Lung (tissue), 12 donors: ENCODE results near the gene LMX1B. TPM values are rescaled to one million over a fixed set of nuclear protein-coding genes. Genes with fewer than 3 reads are reported as not detected.

ENCODE experiments used
- ATAC-seq: fragments of 200-7000 bp; cut with Tn5 transposase; one replicate; pipeline ENCODE4 v1.9.1; 2020; ENCODE audit warnings: moderate number of reproducible peaks; ENCODE audit not compliant: insufficient read depth, low FRiP score
- DNase-seq, 3 donors: peaks; one replicate each; pipeline ENCODE4 v3.0.0-alpha.2; 2013 to 2017
- H3K27ac ChIP-seq, 2 donors: one replicate each; pipeline ENCODE4 v1.5.1; 2013; ENCODE audit warnings: mild to moderate bottlenecking in 2 of 2, moderate library complexity in 2 of 2, control low read depth in 1 of 2, inconsistent platforms in 1 of 2, low read depth in 1 of 2, low read length in 1 of 2
- H3K27me3 ChIP-seq, 3 donors: one replicate each; pipeline ENCODE4 v1.5.1; 2013; ENCODE audit warnings: low read length in 2 of 3; ENCODE audit not compliant: control insufficient read depth in 3 of 3, insufficient read depth in 3 of 3
- H3K36me3 ChIP-seq, 4 donors: one replicate each; pipeline ENCODE4 v1.5.1; 2013; ENCODE audit warnings: low read length in 4 of 4, mild to moderate bottlenecking in 1 of 4, moderate library complexity in 1 of 4; ENCODE audit not compliant: control insufficient read depth in 4 of 4, insufficient read depth in 4 of 4
- H3K4me1 ChIP-seq, 5 donors: one replicate each; pipeline ENCODE4 v1.5.1; 2013; ENCODE audit warnings: low read length in 5 of 5, mild to moderate bottlenecking in 2 of 5, moderate library complexity in 1 of 5; ENCODE audit not compliant: control insufficient read depth in 5 of 5, insufficient read depth in 5 of 5
- H3K4me3 ChIP-seq: one replicate; pipeline ENCODE4 v1.5.1; 2013; ENCODE audit warnings: mild to moderate bottlenecking, control low read depth, moderate library complexity
- H3K9ac ChIP-seq, 2 donors: one replicate each; pipeline ENCODE4 v1.5.1; 2013; ENCODE audit warnings: low read length in 2 of 2, control low read depth in 1 of 2; ENCODE audit not compliant: insufficient read depth in 1 of 2
- H3K9me3 ChIP-seq, 4 donors: one replicate each; pipeline ENCODE4 v1.5.1; 2013; ENCODE audit warnings: low read length in 3 of 4, mild to moderate bottlenecking in 1 of 4, moderate library complexity in 1 of 4; ENCODE audit not compliant: control insufficient read depth in 4 of 4, insufficient read depth in 3 of 4
- WGBS, 2 donors: extraction: QIAGEN DNeasy Blood & Tissue Kit; methylation state at CpG; one replicate each; pipeline ENCODE4 v1.1.7; 2013; 5-methylcytosine and 5-hydroxymethylcytosine counted together
- polyA plus RNA-seq, 2 donors: library from polyadenylated mRNA; stranded (reverse); fragments of 200-250 nt; gene quantifications; one replicate each; pipeline ENCODE4 v1.2.1, GENCODE V29; 2013
- total RNA-seq, 2 donors: library from RNA; depleted of rRNA in 1 of 2; stranded (reverse); fragments of >200 nt in 1 of 2; gene quantifications; one replicate each; pipeline ENCODE4 v1.2.1, GENCODE V29; 2014 to 2021
- TF ChIP-seq, protein P1 (sequence below): IDR thresholded peaks from 2 replicates; pipeline ENCODE4 v1.5.1; 2012; ENCODE audit warnings: mild to moderate bottlenecking; ENCODE audit errors: control extremely low read depth, extremely low read depth
- donor health status: control.
- donor health status: control.
- donor health status: Bipolar disorder and iron deficiency.
- donor health status: healthy.
- donor health status: DM: yes; HTN: yes; CAD: no.

The LMX1B gene
- total and polyA plus RNA-seq, 4 donors, result under 0.01 to 0.77 (median 0.10) TPM

DNA sequence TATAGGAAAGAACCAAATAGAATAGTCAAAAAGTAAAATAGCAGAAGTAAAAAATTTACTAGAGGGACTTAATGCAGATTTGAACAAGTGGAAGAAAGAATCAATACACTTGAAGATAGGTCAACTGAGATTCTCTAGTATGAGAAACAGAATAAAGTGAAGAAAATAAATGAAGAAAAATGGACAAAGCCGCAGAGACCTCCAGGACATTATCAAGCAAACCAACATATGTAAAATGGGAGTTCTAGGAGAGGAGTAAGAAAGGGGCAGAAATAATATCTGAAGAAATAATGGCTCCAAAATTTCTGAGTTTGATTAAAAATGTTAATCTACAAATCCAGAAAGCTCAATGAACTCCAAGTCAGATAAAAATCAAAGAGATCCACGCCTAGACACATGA lies 121.1 kb downstream of the LMX1B start:
- H3K36me3 ChIP-seq, result no peaks in the 10 kb centered on the region
- H3K27ac ChIP-seq, result no peak overlapping the region
- no peaks in the 10 kb centered on the region for H3K4me1 ChIP-seq
- no peak for DNase-seq
- H3K9me3 ChIP-seq, result peaks cover 0 to 4% (median 1%) of the 10 kb centered on the region in 4 donors
- H3K4me3 ChIP-seq, result no peak overlapping the region
- H3K9ac ChIP-seq, result no peak overlapping the region
- TF ChIP-seq, protein P1, sequence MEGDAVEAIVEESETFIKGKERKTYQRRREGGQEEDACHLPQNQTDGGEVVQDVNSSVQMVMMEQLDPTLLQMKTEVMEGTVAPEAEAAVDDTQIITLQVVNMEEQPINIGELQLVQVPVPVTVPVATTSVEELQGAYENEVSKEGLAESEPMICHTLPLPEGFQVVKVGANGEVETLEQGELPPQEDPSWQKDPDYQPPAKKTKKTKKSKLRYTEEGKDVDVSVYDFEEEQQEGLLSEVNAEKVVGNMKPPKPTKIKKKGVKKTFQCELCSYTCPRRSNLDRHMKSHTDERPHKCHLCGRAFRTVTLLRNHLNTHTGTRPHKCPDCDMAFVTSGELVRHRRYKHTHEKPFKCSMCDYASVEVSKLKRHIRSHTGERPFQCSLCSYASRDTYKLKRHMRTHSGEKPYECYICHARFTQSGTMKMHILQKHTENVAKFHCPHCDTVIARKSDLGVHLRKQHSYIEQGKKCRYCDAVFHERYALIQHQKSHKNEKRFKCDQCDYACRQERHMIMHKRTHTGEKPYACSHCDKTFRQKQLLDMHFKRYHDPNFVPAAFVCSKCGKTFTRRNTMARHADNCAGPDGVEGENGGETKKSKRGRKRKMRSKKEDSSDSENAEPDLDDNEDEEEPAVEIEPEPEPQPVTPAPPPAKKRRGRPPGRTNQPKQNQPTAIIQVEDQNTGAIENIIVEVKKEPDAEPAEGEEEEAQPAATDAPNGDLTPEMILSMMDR, result no peak
- no peak for ATAC-seq
- 79 to 96% methylated on average over 2 of the region's 2 CpGs for WGBS, 2 donors
- no peaks in the 10 kb centered on the region for H3K27me3 ChIP-seq

DNA sequence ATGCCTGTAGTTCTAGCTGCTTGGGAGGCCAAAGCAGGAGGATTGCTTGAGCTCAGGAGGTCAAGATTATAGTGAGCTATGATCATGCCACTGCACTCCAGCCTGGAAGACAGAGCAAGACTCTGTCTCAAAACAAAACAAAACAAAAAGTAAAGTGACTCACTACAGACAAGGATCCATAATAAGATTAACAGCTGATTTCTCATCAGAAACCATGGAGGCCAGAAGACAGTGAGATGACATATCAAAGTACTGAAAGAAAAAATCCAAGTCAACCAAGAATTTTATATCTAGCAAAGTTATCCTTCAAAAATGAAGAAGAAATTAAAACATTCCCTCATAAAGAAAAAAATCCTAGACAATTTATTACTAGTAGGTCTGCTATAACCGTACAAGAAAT lies 121.8 kb downstream of the LMX1B start:
- no peak overlapping the region for H3K27ac ChIP-seq
- peaks cover 0 to 4% (median 1%) of the 10 kb centered on the region in 4 donors for H3K9me3 ChIP-seq
- no peak overlapping the region for H3K9ac ChIP-seq
- DNase-seq (no peak), ATAC-seq (no peak)
- WGBS, 2 donors, result 95 to 100% methylated on average over 1 of the region's 1 CpG
- H3K27me3 ChIP-seq, result peaks cover 0 to 2% (median 0%) of the 10 kb centered on the region in 3 donors
- H3K4me1 ChIP-seq, result no peaks in the 10 kb centered on the region
- TF ChIP-seq, protein P1, result no peak
- H3K4me3 ChIP-seq, result no peak overlapping the region
- H3K36me3 ChIP-seq, result no peaks in the 10 kb centered on the region

DNA sequence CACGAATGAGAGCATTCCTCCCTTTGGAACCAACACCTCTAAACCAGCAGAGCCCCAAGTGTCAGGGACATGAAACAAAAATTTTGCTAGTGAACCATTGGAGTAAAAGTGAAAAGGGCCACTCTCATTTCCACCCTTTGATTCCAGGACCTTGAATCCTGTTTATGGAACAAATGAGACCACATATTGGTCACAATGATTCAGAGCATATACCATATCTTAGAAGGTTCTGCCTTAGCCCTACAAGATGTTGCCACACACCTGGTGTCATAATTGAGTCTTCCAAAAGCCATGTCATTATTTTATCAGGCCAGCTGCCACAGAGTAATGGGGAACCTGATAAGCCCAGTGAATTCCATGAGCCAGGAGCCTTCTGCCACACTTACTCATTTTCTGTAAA lies 124.8 kb downstream of the LMX1B start:
- H3K9ac ChIP-seq, result no peak overlapping the region
- H3K27me3 ChIP-seq, result peaks cover 0 to 4% (median 2%) of the 10 kb centered on the region in 3 donors
- TF ChIP-seq, protein P1, result no peak
- H3K4me3 ChIP-seq, result no peak overlapping the region
- no peak for DNase-seq
- H3K9me3 ChIP-seq, result peaks cover 0 to 4% (median 1%) of the 10 kb centered on the region in 4 donors
- no peaks in the 10 kb centered on the region for H3K36me3 ChIP-seq
- WGBS, 2 donors, result 60 to 73% methylated on average over 1 of the region's 1 CpG
- H3K27ac ChIP-seq, result no peak overlapping the region
- ATAC-seq, result no peak
- H3K4me1 ChIP-seq, result no peaks in the 10 kb centered on the region

DNA sequence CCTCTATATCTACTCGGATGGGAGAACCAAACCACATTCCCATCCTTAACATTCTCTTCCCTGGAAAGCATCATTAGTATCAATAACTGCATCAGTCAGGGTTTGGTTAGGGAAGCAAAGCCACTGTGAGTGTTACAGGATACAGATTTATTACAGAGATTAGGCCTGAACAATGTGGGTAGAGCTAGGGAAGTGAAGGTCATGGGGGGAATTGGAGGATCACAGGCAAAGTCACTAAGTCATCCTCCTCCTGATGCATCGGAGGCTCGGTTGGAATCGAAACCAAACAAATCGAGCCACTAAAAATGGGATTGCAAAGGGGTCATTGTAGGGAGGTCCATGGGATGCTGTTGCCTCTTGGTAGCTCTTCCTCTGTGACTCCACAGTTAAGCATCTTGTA lies 129.3 kb downstream of the LMX1B start:
- no peak for ATAC-seq
- H3K9ac ChIP-seq, result no peak overlapping the region
- H3K27ac ChIP-seq, result no peak overlapping the region
- H3K4me1 ChIP-seq, result peaks cover 0 to 8% (median 0%) of the 10 kb centered on the region in 5 donors
- no peak overlapping the region for H3K4me3 ChIP-seq
- no peaks in the 10 kb centered on the region for H3K36me3 ChIP-seq
- 24 to 55% methylated on average over 5 of the region's 5 CpGs for WGBS, 2 donors
- TF ChIP-seq, protein P1, result no peak
- peaks cover 2 to 7% (median 2%) of the 10 kb centered on the region in 3 donors for H3K27me3 ChIP-seq
- DNase-seq, result no peak
- H3K9me3 ChIP-seq, result no peaks in the 10 kb centered on the region
